ENCODE measurements around the gene CYP4A11. TPM values are rescaled to one million over a fixed set of nuclear protein-coding genes. Genes with fewer than 3 reads are reported as not detected.

The CYP4A11 gene
- polyA plus RNA-seq, 3 donors: not detected

GRCh38 chr1:46983830-46984586, 42.7 kb upstream of the CYP4A11 start:
- H3K27ac ChIP-seq (ENCODE audit: low read depth in 1 of 2, low read length in 2 of 2): no peak overlapping the region
- H3K4me2 ChIP-seq (replicated peaks; ENCODE audit: extremely low read depth, low read length, poor library complexity, severe bottlenecking): no peak overlapping the region
- peaks cover 6 to 23% (median 8%) of the 10 kb centered on the region in 3 donors for H3K27me3 Mint-ChIP-seq (ENCODE audit: low read depth in 3 of 3)
- no peaks in the 10 kb centered on the region for H3K27me3 ChIP-seq (ENCODE audit: control insufficient read depth in 2 of 2, insufficient read depth in 2 of 2, low read length in 2 of 2)
- TF ChIP-seq CTCF (IDR thresholded peaks at IDR 0.05): no peak
- 63% methylated on average over 1 of the region's 3 CpGs for WGBS (ENCODE audit: insufficient coverage)
- intact Hi-C loops (cut with micrococcal nuclease): no loop called here
- H4K20me1 ChIP-seq (ENCODE audit: insufficient read depth, low read length): no peaks in the 10 kb centered on the region
- H3K36me3 Mint-ChIP-seq: no peaks in the 10 kb centered on the region
- peaks cover 0 to 11% (median 6%) of the 10 kb centered on the region in 7 donors for H3K9me3 Mint-ChIP-seq
- H3K36me3 ChIP-seq (replicated peaks in 1 of 2; ENCODE audit: control insufficient read depth in 1 of 2, insufficient read depth in 2 of 2, low read length in 2 of 2): no peaks in the 10 kb centered on the region
- H3K4me1 Mint-ChIP-seq: no peaks in the 10 kb centered on the region
- no peak overlapping the region for H2AFZ ChIP-seq (ENCODE audit: insufficient read depth, low read depth, low read length, poor library complexity, severe bottlenecking)
- H3K4me3 ChIP-seq (replicated peaks in 1 of 3; ENCODE audit: low read depth in 2 of 3, low read length in 3 of 3): no peak overlapping the region
- H3K9me3 ChIP-seq (replicated peaks in 1 of 2; ENCODE audit: control insufficient read depth in 1 of 2, insufficient read depth in 1 of 2, low read length in 2 of 2): no peaks in the 10 kb centered on the region
- no peak overlapping the region for H3K4me3 Mint-ChIP-seq
- no peaks in the 10 kb centered on the region for H3K4me1 ChIP-seq (ENCODE audit: control insufficient read depth in 1 of 2, insufficient read depth in 2 of 2, low read length in 2 of 2)
- DNase-seq: no peak
- H3K27ac Mint-ChIP-seq: no peak overlapping the region
- H3K9ac ChIP-seq (ENCODE audit: insufficient read depth, low read length, poor library complexity, severe bottlenecking): no peak overlapping the region
- no peaks in the 10 kb centered on the region for H3K79me2 ChIP-seq (ENCODE audit: insufficient read depth, low read length)

- no peak overlapping the region for H3K4me3 Mint-ChIP-seq
Measured at GRCh38 chr1:46983166-46983829, 42.0 kb upstream of the CYP4A11 start.

More at GRCh38 chr1:46983166-46983829, 42.0 kb upstream of the CYP4A11 start:
- TF ChIP-seq CTCF (IDR thresholded peaks at IDR 0.05): no peak
- no peaks in the 10 kb centered on the region for H3K79me2 ChIP-seq (ENCODE audit: insufficient read depth, low read length)
- DNase-seq: no peak
- H2AFZ ChIP-seq (ENCODE audit: insufficient read depth, low read depth, low read length, poor library complexity, severe bottlenecking): no peak overlapping the region
- no peaks in the 10 kb centered on the region for H3K36me3 Mint-ChIP-seq
- H3K4me3 ChIP-seq (replicated peaks in 1 of 3; ENCODE audit: low read depth in 2 of 3, low read length in 3 of 3): no peak overlapping the region
- no peaks in the 10 kb centered on the region for H4K20me1 ChIP-seq (ENCODE audit: insufficient read depth, low read length)
- no peaks in the 10 kb centered on the region for H3K4me1 Mint-ChIP-seq
- intact Hi-C loops (cut with micrococcal nuclease): no loop called here
- H3K4me2 ChIP-seq (replicated peaks; ENCODE audit: extremely low read depth, low read length, poor library complexity, severe bottlenecking): no peak overlapping the region
- peaks cover 0 to 16% (median 6%) of the 10 kb centered on the region in 7 donors for H3K9me3 Mint-ChIP-seq
- WGBS (ENCODE audit: insufficient coverage): 53% methylated on average over 6 of the region's 7 CpGs
- H3K27ac ChIP-seq (ENCODE audit: low read depth in 1 of 2, low read length in 2 of 2): no peak overlapping the region
- H3K27me3 Mint-ChIP-seq (ENCODE audit: low read depth in 3 of 3): peaks cover 6 to 23% (median 8%) of the 10 kb centered on the region in 3 donors
- H3K9ac ChIP-seq (ENCODE audit: insufficient read depth, low read length, poor library complexity, severe bottlenecking): no peak overlapping the region
- no peaks in the 10 kb centered on the region for H3K36me3 ChIP-seq (replicated peaks in 1 of 2; ENCODE audit: control insufficient read depth in 1 of 2, insufficient read depth in 2 of 2, low read length in 2 of 2)
- H3K27ac Mint-ChIP-seq: peak overlapping the region in 1 of 7 donors; percentile 72
- no peaks in the 10 kb centered on the region for H3K4me1 ChIP-seq (ENCODE audit: control insufficient read depth in 1 of 2, insufficient read depth in 2 of 2, low read length in 2 of 2)
- H3K27me3 ChIP-seq (ENCODE audit: control insufficient read depth in 2 of 2, insufficient read depth in 2 of 2, low read length in 2 of 2): no peaks in the 10 kb centered on the region
- no peaks in the 10 kb centered on the region for H3K9me3 ChIP-seq (replicated peaks in 1 of 2; ENCODE audit: control insufficient read depth in 1 of 2, insufficient read depth in 1 of 2, low read length in 2 of 2)
